PFSK-1 (cell line): ENCODE results near the gene SPATA16.

ENCODE experiments used
- FOXP2 ChIP-seq: optimal IDR thresholded peaks from 2 replicates; pipeline ENCODE3; 2011; ENCODE audit warnings: borderline replicate concordance, control low read depth, inconsistent platforms; ENCODE audit not compliant: insufficient read depth; ENCODE audit errors: extremely low read length, extremely low read depth
- POLR2AphosphoS5 ChIP-seq: IDR thresholded peaks from 2 replicates; pipeline ENCODE4 v1.6.1; 2012; ENCODE audit warnings: low read depth, mild to moderate bottlenecking, control low read depth, low read length, moderate library complexity
- SIN3A ChIP-seq: IDR thresholded peaks from 2 replicates; pipeline ENCODE4 v1.6.1; 2012; ENCODE audit warnings: mild to moderate bottlenecking, low read length, moderate library complexity, borderline replicate concordance; ENCODE audit not compliant: insufficient read depth
- TAF1 ChIP-seq: IDR thresholded peaks from 2 replicates; pipeline ENCODE4 v1.6.1; 2012; ENCODE audit warnings: low read length, control low read depth, borderline replicate concordance; ENCODE audit not compliant: insufficient read depth
- TF ChIP-seq, protein P1 (sequence below), 2 experiments: IDR thresholded peaks; 2 replicates each; pipeline versions ENCODE4 v1.6.1 to v1.8.0; 2011 to 2012; ENCODE audit warnings: low read depth in 2 of 2, low read length in 2 of 2, control low read depth in 1 of 2, inconsistent platforms in 1 of 2, mild to moderate bottlenecking in 1 of 2, moderate library complexity in 1 of 2; ENCODE audit not compliant: insufficient read depth in 1 of 2

The SPATA16 gene

DNA sequence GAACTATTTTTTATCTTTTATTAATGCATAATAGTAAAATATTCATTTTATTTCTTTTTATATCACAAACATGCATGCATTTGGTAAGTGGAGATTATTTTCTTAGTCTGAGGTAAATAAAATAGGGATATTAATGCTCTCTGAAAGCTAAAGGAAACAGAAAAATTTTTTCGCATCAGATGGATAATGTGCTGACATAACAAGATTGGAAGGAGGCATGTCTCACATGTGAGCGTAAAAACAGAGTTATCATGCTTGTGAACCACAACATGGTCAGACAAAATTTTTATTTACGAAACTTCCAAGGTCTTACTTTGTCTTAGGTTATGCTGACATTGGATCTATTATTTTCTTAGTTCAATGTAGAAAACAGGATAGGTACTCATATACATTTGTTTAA lies 166.1 kb downstream of the SPATA16 start:
- TF ChIP-seq, protein P1, sequence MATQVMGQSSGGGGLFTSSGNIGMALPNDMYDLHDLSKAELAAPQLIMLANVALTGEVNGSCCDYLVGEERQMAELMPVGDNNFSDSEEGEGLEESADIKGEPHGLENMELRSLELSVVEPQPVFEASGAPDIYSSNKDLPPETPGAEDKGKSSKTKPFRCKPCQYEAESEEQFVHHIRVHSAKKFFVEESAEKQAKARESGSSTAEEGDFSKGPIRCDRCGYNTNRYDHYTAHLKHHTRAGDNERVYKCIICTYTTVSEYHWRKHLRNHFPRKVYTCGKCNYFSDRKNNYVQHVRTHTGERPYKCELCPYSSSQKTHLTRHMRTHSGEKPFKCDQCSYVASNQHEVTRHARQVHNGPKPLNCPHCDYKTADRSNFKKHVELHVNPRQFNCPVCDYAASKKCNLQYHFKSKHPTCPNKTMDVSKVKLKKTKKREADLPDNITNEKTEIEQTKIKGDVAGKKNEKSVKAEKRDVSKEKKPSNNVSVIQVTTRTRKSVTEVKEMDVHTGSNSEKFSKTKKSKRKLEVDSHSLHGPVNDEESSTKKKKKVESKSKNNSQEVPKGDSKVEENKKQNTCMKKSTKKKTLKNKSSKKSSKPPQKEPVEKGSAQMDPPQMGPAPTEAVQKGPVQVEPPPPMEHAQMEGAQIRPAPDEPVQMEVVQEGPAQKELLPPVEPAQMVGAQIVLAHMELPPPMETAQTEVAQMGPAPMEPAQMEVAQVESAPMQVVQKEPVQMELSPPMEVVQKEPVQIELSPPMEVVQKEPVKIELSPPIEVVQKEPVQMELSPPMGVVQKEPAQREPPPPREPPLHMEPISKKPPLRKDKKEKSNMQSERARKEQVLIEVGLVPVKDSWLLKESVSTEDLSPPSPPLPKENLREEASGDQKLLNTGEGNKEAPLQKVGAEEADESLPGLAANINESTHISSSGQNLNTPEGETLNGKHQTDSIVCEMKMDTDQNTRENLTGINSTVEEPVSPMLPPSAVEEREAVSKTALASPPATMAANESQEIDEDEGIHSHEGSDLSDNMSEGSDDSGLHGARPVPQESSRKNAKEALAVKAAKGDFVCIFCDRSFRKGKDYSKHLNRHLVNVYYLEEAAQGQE (IDR thresholded peaks at IDR 0.05; ENCODE audit: insufficient read depth in 1 of 2, low read depth in 2 of 2, low read length in 2 of 2), result no peak
- TF ChIP-seq TAF1 (no peak), POLR2AphosphoS5 (no peak), FOXP2 (no peak), SIN3A (no peak)

DNA sequence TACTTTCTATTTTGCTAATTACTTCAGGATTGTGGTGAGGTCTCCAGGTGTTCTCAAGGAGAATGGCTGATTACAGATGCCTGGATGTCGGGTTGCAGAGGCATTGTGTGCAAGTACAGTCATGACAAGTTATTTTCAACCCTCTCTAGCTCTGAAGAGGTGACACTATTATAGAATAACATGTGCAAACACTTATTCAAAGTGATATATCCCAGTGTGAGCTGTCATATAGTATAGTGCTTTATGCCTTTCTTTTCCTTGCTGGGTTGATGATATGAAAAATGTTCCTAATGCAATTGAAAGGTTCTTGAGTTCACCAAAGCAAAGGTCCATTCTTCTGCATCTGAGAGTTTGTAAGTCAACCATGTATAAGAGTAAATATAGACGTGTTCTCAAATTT lies 167.2 kb downstream of the SPATA16 start:
- TF ChIP-seq, protein P1 (IDR thresholded peaks at IDR 0.05; ENCODE audit: insufficient read depth in 1 of 2, low read depth in 2 of 2, low read length in 2 of 2), result no peak
- TF ChIP-seq FOXP2 (no peak), SIN3A (no peak), POLR2AphosphoS5 (no peak), TAF1 (no peak)

DNA sequence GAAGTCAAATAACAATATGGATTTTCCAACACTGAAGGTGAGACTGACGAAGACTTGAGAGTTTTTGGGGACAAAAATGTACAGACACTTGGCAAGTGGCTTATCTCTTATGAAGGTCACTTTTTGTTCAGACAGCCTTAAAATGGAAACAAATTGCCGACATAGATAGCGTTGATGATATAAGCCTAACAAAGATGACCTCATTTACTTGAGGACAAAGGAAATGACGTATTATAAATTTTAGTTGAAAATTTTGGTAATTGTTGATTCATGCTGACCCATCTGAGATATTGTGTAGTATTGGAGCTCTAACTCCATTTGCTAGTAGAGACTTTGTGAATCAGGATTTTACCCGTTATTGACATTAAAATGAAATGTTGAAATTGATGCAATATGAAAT lies 168.3 kb downstream of the SPATA16 start:
- TF ChIP-seq FOXP2 (no peak), SIN3A (no peak), TAF1 (no peak), POLR2AphosphoS5 (no peak)
- TF ChIP-seq, protein P1 (IDR thresholded peaks at IDR 0.05; ENCODE audit: insufficient read depth in 1 of 2, low read depth in 2 of 2, low read length in 2 of 2), result no peak

DNA sequence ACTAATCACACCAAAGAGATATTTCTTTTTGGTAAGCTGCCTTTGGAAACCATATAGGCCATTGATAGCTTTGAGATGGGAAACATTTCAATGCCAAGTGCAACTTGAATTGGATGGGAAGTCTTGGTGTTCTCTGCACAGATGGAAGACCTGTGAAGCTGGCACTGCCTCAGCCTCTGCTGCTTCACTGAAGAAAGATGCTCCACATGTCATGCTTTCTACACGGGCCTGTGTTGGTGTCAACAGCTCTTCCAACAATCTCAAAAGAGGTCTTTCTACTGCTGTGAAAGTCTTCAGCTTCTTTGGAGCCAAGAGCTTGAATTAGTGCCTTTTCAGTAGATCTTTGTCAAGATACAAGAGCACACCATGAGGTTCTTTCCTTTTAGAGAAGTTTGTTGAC lies 169.0 kb downstream of the SPATA16 start:
- TF ChIP-seq, protein P1 (IDR thresholded peaks at IDR 0.05; ENCODE audit: insufficient read depth in 1 of 2, low read depth in 2 of 2, low read length in 2 of 2), result no peak
- TF ChIP-seq SIN3A (no peak), POLR2AphosphoS5 (no peak), TAF1 (no peak), FOXP2 (no peak)

DNA sequence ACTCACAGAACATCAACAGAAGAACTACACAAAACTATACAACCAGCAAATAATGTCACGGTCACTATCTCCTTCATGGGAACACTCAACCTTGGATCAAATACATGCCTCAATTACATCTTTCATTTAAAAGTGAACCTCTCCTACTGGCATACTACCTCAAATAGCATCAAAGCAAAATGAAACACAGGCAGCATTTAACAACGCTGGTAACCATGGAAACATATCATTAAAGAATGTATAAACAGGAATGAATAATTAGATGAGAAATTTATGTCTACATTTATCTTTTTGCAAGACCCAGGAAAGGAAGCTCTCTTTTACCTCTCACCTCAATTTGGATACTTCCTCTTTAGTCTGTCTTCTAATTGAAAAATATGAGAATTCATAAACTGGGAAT lies 172.4 kb downstream of the SPATA16 start:
- TF ChIP-seq, protein P1 (IDR thresholded peaks at IDR 0.05; ENCODE audit: insufficient read depth in 1 of 2, low read depth in 2 of 2, low read length in 2 of 2), result no peak
- no peak for TF ChIP-seq TAF1
- TF ChIP-seq POLR2AphosphoS5, result no peak
- TF ChIP-seq SIN3A, result no peak
- no peak for TF ChIP-seq FOXP2
